Measurements from ENCODE around the gene FAAH.

DNA sequence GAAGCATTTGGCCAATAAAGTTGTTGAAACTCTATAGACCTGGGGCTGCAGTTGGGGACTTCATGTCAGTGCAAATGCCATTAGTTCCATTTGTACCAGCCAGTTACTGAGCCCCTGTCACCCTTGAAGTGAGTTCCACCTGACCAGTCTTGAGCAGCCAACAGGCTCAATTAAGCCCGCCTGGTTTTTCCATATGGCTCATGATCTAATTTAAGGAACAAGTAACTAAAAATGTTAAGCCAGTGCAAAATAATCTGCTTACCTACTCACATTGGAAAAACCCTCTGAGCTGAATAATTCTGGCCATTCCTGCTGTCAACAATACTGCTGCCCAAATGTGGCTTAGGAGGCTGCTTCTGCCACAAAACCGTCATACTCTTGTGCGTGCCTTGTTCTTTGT, 32.0 kb upstream of the FAAH start:
- TF ChIP-seq, protein P1, sequence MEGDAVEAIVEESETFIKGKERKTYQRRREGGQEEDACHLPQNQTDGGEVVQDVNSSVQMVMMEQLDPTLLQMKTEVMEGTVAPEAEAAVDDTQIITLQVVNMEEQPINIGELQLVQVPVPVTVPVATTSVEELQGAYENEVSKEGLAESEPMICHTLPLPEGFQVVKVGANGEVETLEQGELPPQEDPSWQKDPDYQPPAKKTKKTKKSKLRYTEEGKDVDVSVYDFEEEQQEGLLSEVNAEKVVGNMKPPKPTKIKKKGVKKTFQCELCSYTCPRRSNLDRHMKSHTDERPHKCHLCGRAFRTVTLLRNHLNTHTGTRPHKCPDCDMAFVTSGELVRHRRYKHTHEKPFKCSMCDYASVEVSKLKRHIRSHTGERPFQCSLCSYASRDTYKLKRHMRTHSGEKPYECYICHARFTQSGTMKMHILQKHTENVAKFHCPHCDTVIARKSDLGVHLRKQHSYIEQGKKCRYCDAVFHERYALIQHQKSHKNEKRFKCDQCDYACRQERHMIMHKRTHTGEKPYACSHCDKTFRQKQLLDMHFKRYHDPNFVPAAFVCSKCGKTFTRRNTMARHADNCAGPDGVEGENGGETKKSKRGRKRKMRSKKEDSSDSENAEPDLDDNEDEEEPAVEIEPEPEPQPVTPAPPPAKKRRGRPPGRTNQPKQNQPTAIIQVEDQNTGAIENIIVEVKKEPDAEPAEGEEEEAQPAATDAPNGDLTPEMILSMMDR (IDR thresholded peaks at IDR 0.05), result no peak
- TF ChIP-seq POLR2A (IDR thresholded peaks at IDR 0.05), result no peak

All from esophagus squamous epithelium (tissue), 4 donors.